Activated gamma-delta T cell treated with anti-CD3 and anti-CD28 coated beads, Interleukin-2, amount 50 U/mL, for 16 hours (primary cell): Measurements from ENCODE around the gene SLC25A28.

Source experiments
- DNase-seq: peaks from one replicate; pipeline ENCODE4 v3.0.0-alpha.2; 2020; ENCODE audit warnings: low read depth

SLC25A28 gene

GRCh38 chr10:99619851-99620710 is at the start of gene SLC25A28:
SLC25A28 (minus strand) TSS chr10:99620439; CDS start chr10:99620335, 104 bp downstream.
- DNase-seq: peak; percentile 19

- DNase-seq: no peak
Measured at GRCh38 chr10:99667108-99667751, 47.0 kb upstream of the SLC25A28 start.

- DNase-seq: no peak
Measured at GRCh38 chr10:99665304-99665703, 45.1 kb upstream of the SLC25A28 start.

- DNase-seq: no peak
Measured at GRCh38 chr10:99661377-99661763, 41.1 kb upstream of the SLC25A28 start.

GRCh38 chr10:99660662-99661376 is 40.6 kb upstream of the SLC25A28 start:
- DNase-seq: no peak

GRCh38 chr10:99659868-99660366 is 39.7 kb upstream of the SLC25A28 start:
- DNase-seq: no peak

GRCh38 chr10:99659031-99659867 is 39.0 kb upstream of the SLC25A28 start, which contains the start of gene ENTPD7:
ENTPD7 (plus strand) TSS chr10:99659509; CDS start chr10:99659957, 448 bp downstream.
- DNase-seq: peak; percentile 81

GRCh38 chr10:99658622-99659030 is 38.4 kb upstream of the SLC25A28 start:
- peak; percentile 20 for DNase-seq

GRCh38 chr10:99656199-99657064 is 36.2 kb upstream of the SLC25A28 start:
- DNase-seq: no peak

- no peak for DNase-seq
Measured at GRCh38 chr10:99654390-99655175, 34.3 kb upstream of the SLC25A28 start.

GRCh38 chr10:99652800-99653390 is 32.7 kb upstream of the SLC25A28 start:
- no peak for DNase-seq

- no peak for DNase-seq
Measured at GRCh38 chr10:99648717-99649116, 28.5 kb upstream of the SLC25A28 start.

- DNase-seq: no peak
Measured at GRCh38 chr10:99647601-99648151, 27.4 kb upstream of the SLC25A28 start.

GRCh38 chr10:99633832-99634231 is 13.6 kb upstream of the SLC25A28 start:
- DNase-seq: no peak

- no peak for DNase-seq
Measured at GRCh38 chr10:99631496-99631895, 11.3 kb upstream of the SLC25A28 start.

- DNase-seq: no peak
Measured at GRCh38 chr10:99630991-99631390, 10.8 kb upstream of the SLC25A28 start.

- DNase-seq: no peak
Measured at GRCh38 chr10:99630433-99630832, 10.2 kb upstream of the SLC25A28 start.

GRCh38 chr10:99629625-99629978 is 9.4 kb upstream of the SLC25A28 start:
- no peak for DNase-seq
